ENCODE results near the gene PA2G4.

Gene PA2G4

DNA sequence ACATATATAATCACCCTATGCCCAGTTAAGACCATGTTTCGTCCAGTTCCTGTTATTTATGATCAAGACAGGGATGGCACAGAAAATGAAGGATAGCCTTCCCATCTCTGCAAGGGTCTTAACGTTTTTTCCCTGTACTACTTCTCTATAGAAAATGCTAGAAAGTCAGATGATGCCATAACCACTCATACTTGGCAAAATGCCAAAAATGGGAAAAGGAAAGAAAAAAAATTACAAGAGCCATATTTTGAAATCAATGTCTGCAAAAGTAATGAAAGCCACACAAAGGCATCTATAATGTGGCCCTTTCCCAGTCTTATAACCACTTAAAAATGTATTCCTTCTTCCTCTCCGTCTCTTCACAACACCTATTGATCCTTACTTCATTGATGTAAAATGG, 46.2 kb downstream of the PA2G4 start:
- H3K27ac ChIP-seq = peak overlapping the region; percentile 99
- TF ChIP-seq, protein P1, sequence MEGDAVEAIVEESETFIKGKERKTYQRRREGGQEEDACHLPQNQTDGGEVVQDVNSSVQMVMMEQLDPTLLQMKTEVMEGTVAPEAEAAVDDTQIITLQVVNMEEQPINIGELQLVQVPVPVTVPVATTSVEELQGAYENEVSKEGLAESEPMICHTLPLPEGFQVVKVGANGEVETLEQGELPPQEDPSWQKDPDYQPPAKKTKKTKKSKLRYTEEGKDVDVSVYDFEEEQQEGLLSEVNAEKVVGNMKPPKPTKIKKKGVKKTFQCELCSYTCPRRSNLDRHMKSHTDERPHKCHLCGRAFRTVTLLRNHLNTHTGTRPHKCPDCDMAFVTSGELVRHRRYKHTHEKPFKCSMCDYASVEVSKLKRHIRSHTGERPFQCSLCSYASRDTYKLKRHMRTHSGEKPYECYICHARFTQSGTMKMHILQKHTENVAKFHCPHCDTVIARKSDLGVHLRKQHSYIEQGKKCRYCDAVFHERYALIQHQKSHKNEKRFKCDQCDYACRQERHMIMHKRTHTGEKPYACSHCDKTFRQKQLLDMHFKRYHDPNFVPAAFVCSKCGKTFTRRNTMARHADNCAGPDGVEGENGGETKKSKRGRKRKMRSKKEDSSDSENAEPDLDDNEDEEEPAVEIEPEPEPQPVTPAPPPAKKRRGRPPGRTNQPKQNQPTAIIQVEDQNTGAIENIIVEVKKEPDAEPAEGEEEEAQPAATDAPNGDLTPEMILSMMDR (IDR thresholded peaks at IDR 0.05) = no peak
- no peak for TF ChIP-seq ZFX (IDR thresholded peaks at IDR 0.05; ENCODE audit: borderline replicate concordance)

DNA sequence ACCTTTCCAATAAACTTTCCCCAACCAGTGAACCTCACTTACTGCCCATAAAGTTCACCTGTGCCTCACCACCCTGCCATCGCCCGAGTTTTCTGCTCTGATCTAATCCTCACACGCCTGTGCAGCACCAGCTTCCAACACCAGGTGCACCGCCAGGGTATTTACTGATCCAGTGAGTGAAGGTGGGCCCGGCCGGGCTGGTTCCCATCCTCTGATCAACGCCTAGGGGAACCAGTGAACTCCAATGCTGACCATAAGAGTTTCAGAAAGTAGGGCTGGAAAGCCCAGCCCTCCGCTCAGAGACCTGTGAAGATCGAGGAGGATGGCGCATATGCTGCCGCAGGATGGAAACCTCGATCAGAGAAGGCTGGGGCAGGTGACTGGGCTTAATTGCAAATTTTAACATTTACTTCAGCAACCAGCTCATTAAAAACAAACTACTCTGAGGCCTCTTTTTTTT, 47.3 kb downstream of the PA2G4 start:
- TF ChIP-seq, protein P1 (IDR thresholded peaks at IDR 0.05) = peak; percentile 74
- no peak for TF ChIP-seq ZFX (IDR thresholded peaks at IDR 0.05; ENCODE audit: borderline replicate concordance)
- peak overlapping the region; percentile 99 for H3K27ac ChIP-seq

DNA sequence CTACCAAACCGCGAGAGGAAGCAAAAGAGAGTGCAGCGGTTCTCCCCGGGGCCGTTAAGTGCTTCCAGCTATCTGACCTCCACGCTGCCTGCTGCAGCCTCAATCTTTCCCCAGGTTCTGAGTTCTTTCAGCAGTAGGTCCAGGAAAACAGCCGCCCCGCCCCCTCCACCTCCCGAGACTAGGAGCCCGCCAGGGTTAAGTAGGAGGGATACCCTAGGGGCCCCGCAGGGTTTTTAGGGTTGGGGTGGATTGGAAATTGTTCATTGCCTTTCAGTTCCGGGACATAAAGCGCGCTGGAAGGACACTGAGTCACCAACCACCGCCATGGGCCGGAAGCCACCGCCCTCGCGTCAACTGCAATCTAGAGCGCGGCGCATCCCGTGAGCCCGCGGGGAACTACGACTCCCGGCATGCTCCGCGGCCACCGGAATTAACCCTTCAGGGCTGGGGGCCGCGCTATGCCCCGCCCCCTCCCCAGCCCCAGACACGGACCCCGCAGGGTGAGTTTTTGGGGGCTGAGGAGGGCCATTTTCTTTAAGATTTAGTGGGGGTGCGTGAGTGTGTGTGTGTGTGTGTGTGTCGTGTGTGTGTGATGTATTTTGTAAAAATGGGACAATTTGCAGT, 47.9 kb downstream of the PA2G4 start, which contains the start of gene MYL6B:
MYL6B (plus strand) TSS at position 456 of the 624 bp plus-strand sequence. CDS start 1,332 bp downstream, outside the sequence.
- peak within 1 kb of the TSS; percentile 99 for H3K27ac ChIP-seq
- TF ChIP-seq, protein P1 (IDR thresholded peaks at IDR 0.05) = no peak
- TF ChIP-seq ZFX (IDR thresholded peaks at IDR 0.05; ENCODE audit: borderline replicate concordance) = no peak

DNA sequence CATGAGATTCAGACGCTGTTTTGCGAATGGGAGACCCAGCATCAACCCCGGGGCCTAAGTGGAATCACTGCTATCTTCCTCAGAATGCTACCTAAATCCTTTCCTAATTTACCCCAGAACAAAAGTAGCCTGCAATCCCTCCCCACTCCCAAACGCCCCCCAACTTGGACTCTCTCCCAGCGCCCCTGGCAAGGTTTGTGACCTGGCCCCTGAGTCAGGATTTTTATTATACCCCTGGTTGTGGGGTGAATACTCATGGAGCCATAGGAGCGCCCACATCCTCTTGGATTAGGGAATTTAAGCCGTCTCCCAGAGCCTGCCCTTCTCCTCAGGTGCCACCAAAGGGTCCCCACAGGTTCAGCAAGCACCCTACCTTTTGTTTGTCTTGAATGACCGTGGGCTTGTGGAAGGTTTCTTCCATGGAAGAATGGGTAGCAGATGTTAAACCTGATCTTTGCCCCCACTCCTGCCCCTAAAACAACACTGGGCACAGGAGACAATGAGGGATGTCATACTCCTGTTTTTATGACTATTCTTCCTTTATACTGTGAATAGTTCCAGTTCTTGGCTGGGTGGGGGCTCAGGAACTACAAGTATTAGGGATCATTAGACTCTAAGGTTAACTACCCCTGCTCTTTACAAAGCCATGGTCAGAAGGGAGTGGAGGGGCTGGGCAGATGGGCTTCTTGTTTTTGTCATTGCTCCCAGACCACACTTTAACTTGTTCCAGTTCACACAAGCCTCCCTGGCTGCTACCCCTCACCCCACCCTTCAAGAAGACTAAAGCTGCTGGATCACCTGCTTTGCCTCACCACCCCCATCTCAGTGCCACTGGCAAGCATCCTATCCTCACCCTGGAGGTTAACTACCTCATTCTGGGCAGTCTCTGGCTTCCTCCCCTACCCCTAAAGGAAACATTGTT, 48.7 kb downstream of the PA2G4 start:
- no peak for TF ChIP-seq ZFX (IDR thresholded peaks at IDR 0.05; ENCODE audit: borderline replicate concordance)
- TF ChIP-seq, protein P1 (IDR thresholded peaks at IDR 0.05) = no peak
- H3K27ac ChIP-seq = peak overlapping the region; percentile 99

DNA sequence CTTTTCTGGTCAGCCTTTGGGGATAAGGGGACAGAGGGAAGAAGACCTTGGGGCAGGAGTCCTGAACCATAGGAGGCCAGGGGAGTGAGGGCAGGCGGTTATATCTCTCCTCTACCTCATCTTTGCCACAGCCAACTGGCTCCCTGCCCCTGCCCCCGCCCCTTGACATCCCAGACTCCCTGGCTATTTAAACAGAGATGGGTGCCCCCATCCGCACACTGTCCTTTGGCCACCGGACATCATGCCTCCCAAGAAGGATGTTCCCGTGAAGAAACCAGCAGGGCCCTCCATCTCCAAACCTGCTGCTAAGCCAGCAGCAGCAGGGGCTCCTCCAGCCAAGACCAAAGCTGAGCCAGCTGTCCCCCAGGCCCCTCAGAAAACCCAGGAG, 49.3 kb downstream of the PA2G4 start:
- TF ChIP-seq, protein P1 (IDR thresholded peaks at IDR 0.05) = no peak
- no peak for TF ChIP-seq ZFX (IDR thresholded peaks at IDR 0.05; ENCODE audit: borderline replicate concordance)
- peak overlapping the region; percentile 99; the same call in 1 of the 2 replicates for H3K27ac ChIP-seq

DNA sequence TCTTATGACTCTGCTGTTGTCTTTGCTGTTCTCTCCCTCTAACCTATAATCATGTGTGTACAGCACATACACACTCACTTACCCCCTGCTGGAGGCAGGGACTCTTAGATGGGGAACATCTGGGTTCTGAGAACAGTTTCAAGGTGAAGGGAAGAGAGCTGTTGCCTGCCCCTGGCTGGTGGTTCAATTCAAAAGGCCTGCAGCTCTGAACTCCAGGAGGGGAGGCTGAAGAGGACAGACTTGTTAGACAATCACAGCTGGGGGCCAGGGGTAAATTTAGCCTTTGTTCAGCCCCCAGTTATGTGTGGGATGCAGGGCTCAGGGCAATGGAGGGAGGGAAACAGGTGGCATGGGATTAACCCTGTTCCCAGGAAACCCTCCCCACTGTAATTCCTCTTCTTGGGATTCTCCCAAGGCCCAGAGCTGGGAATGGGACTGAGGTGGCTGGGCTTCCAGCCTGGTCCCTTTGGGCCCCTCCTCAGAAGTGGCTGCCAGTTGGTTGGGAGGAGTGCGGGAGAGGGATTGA, 50.0 kb downstream of the PA2G4 start:
- no peak for TF ChIP-seq ZFX (IDR thresholded peaks at IDR 0.05; ENCODE audit: borderline replicate concordance)
- TF ChIP-seq, protein P1 (IDR thresholded peaks at IDR 0.05) = no peak
- peak overlapping the region; percentile 99; the same call in 1 of the 2 replicates for H3K27ac ChIP-seq
